HG02588 (cell line): ENCODE data around the gene BIRC7.

Experiments
- ATAC-seq: cut with Tn5 transposase; IDR thresholded peaks from one replicate; pipeline ENCODE4 v1.9.1; 2021; ENCODE audit warnings: mild to moderate bottlenecking, moderate library complexity; ENCODE audit not compliant: unreplicated experiment

The BIRC7 gene

DNA sequence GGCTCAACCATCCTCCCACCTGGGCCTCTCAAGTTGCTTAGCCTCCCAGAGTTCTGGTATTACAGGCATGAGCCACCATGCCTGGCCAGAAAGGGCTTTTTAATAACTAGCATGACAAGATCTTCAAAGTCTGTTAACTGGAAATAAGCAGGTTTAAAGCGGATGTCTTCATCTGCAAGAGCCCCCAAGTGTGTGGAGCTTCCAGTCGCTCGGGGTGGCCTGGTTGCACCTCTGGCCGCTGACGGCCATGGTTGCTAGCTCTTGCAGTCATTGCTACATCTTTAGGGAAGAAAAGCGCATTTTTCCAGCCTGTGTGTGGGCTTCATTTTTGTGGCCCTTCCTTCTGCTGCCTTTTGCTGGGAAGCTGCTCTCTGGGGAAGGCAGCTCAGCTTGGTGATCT lies 44.7 kb downstream of the BIRC7 start:
- ATAC-seq, result no peak

GRCh38 chr20:63280929-63281545 lies 45.3 kb downstream of the BIRC7 start:
- ATAC-seq, result no peak

GRCh38 chr20:63281742-63282665 lies 46.3 kb downstream of the BIRC7 start:
- no peak for ATAC-seq

GRCh38 chr20:63282946-63283345 lies 47.2 kb downstream of the BIRC7 start:
- no peak for ATAC-seq

- no peak for ATAC-seq
Measured at GRCh38 chr20:63283397-63284082, 47.8 kb downstream of the BIRC7 start.

DNA sequence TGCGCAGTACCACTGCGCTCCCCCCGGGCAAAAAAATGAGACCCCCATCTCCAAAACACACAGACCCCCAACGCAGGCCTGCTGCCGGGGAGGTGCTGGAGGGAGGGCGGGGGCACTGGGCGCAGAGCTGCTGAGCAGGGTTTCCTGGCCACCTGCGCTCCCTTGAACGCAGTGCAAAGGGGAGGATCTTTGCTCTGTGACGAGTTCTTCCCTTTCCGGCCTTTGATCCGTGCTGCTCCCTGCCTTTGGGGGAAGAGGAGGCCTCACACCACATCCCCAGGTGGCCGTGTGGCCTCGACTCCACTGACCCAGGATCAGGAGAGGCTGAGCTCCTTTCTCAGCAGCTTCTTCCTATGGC lies 48.4 kb downstream of the BIRC7 start:
- no peak for ATAC-seq

DNA sequence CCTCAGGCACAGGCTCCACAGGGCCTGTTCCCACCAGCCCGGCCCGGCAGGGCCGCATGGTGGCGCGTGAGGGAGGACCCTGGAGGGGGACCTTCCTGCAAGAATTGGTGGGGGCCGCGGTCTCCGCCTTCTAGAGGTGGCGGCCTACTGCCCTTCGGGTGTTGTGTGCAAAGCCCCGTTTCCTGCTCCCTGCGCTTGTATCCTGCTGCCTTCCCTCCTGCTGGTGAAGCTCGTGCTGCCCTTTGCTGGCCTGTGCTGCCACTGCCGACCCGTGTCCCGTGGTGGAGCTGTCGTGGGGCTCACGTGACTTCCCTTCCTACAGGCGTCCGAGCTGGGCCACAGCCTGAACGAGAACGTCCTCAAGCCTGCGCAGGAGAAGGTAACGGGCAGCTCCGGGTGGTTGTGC lies 48.8 kb downstream of the BIRC7 start:
- no peak for ATAC-seq

- ATAC-seq, result no peak
Measured at GRCh38 chr20:63284981-63285524, 49.3 kb downstream of the BIRC7 start.

GRCh38 chr20:63285636-63286615 lies 50.2 kb downstream of the BIRC7 start:
- ATAC-seq, result no peak

DNA sequence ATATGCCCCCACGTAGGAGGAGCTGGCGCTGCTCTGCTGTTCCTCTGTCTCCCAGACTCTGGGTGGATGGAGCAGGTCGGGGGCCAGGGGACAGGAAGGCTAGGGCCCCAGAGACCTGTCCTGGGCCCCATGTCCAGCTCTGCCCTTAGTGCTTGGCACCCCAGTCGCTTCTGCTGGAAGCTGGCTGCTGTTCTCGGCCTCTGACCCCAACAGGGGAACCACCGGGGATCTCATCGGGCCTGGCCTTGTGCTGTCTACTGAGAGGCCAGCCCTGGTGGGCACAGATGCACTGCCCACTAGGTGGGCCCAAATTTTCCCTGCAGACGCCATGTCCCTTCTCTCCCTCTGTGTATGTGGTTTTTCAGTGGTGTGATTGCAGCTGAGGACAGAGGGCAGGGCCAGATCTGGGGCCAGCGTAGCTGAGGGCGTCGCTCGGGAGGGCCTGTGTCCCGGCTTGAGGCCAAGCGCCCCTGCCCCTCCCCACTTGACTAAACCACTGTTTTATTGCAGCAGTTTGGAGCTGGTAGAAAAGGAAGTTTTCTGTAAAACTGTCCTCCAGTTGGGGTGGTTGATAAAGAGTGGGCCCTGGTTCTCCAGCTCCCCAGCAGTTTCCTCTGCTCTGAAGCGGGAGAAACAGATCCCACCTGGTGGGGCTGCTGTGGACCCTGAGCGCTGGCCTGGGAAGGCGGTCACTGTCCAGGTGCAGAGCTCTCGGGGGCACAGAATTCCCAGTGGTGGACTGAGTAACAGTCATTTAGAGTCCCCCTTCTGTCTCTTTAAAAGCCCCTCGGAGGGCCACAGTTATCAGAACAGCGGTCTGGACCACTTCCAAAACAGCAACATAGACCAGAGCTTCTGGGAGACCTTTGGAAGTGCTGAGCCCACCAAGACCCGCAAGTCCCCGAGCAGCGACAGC lies 51.3 kb downstream of the BIRC7 start:
- no peak for ATAC-seq

DNA sequence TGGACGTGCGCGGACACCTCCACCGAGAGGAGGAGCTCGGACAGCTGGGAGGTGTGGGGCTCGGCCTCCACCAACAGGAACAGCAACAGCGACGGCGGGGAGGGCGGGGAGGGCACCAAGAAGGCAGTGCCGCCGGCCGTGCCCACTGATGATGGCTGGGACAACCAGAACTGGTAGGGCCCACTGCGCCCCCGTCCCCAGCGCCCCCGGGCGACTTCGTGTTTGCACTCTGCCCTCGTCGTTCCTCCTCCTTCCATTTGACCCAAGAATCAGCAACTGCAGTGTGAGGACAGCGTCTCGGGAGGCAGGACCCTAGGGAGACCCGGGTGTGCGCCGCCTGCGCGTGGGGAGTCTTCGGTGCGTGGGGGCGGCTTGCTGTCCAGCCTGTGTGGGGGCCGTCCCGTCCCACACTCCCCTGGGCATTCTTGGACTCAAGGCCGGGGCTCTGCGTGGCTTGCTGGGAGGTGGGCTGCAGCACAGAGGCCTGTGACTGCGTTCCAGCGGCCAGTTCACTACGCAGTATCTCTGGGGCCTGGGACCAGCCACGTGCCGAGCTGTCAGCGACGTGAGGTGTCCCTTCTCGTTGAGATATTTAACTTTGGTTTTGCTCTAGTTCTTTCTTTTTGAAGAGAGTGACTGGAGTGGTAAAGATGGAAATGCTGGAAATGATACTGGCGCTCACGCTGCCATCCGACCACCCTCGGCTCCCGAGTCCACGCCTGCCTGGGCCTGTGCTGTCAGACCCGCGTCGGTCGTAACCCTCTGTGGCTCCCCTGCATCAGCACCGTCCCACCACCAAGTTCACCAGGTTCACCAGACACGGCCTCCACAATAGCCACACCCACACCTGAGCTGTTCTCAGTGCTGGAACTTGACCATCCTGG lies 52.2 kb downstream of the BIRC7 start:
- no peak for ATAC-seq

DNA sequence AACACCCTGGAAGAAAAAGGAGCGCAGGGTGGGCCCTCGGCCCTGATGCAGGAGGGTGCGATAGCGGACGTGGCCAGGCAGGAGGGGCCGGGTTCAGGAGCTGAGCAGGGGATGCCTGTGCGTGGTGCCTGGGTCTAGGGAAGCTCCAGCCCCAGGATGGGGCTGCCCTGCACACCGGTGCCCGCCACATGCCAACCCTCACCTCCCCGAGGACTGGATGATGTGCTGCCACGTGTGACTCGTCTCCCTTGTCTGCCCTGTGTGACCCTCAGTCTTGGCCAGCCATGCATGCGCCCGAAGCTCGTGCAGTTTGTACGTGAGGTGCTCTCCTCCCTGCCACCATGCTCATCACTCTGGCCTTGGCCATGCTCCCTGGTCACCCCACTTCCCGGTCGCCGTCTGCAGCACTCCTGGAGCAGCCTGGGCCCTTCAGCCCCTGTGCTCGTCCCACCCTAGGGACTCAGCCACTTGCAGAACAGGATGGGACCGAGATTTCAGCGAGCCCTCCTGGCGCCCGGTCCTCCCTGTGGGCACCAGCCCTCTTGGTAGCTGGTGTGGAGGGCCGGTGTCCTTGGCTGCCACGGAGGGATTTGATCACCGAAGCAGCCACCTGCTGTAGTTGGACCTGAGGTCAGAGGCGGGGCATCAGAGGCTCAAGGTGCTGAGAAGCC lies 53.0 kb downstream of the BIRC7 start:
- no peak for ATAC-seq

- ATAC-seq, result no peak
Measured at GRCh38 chr20:63289311-63290135, 53.8 kb downstream of the BIRC7 start.
